B cell (primary cell): ENCODE results near the gene TENT4A.

Experiments used
- CTCF ChIP-seq: fragments of 200-600 bp; IDR thresholded peaks from one replicate; pipeline ENCODE4 v1.8.0; 2022; ENCODE audit warnings: antibody characterized with exemption, mild to moderate bottlenecking
- EZH2 ChIP-seq: IDR thresholded peaks from 2 replicates; pipeline ENCODE4 v1.6.1; 2012; ENCODE audit warnings: borderline replicate concordance, low read depth, mild to moderate bottlenecking, moderate library complexity, low read length; ENCODE audit not compliant: insufficient read depth, poor library complexity, severe bottlenecking

- no peak for TF ChIP-seq EZH2
- no peak for TF ChIP-seq CTCF
Measured at GRCh38 chr5:6788439-6788838, 75.2 kb downstream of the TENT4A start.
